Thyroid gland (tissue), 4 donors: ENCODE results near the gene CCL27.

Experiments used
- CTCF ChIP-seq, 6 experiments: fragments of 200-600 bp in 3 of 6; fragments of 450-650 bp in 3 of 6; sonication (generic) in 3 of 6; IDR thresholded peaks; one replicate each; pipeline ENCODE4 v1.5.1; 2016 to 2019; ENCODE audit warnings: antibody characterized with exemption in 6 of 6, mild to moderate bottlenecking in 2 of 6, inconsistent platforms in 1 of 6, moderate library complexity in 1 of 6
- POLR2A ChIP-seq, 2 donors: fragments of 450-650 bp; IDR thresholded peaks; one replicate each; pipeline ENCODE4 v1.6.1; 2017; ENCODE audit warnings: antibody characterized with exemption in 2 of 2, mild to moderate bottlenecking in 2 of 2, moderate library complexity in 1 of 2

GRCh38 chr9:34656992-34657391 lies 5.5 kb downstream of the CCL27 start:
- TF ChIP-seq POLR2A (IDR thresholded peaks at IDR 0.05), result no peak
- no peak for TF ChIP-seq CTCF (IDR thresholded peaks at IDR 0.05)
